Measurements from ENCODE around the gene LRCH4.
A peak's percentile ranks its signal among the peaks of the same experiment; 100 is the strongest.

LRCH4 gene

GRCh38 chr7:100574362-100575205 lies 11.3 kb downstream of the LRCH4 start:
- H3K27me3 ChIP-seq, result peaks cover 20 to 49% (median 23%) of the 10 kb centered on the region in 11 experiments
- H3K4me2 ChIP-seq, result no peak overlapping the region
- H3K4me3 ChIP-seq, result no peak overlapping the region
- H3K27ac ChIP-seq, result no peak overlapping the region
- H4K20me1 ChIP-seq, result peaks cover 25 to 100% (median 84%) of the 10 kb centered on the region in 11 experiments; a peak in 21 of 22 replicates
- H3K9me3 ChIP-seq (replicated peaks in 1 of 11), result no peaks in the 10 kb centered on the region
- H3K36me3 ChIP-seq, result peaks cover 65 to 83% (median 73%) of the 10 kb centered on the region in 11 experiments
- peaks cover 14 to 40% (median 28%) of the 10 kb centered on the region in 10 experiments for H3K4me1 ChIP-seq
- no peak overlapping the region for H3K9ac ChIP-seq
- no peak for TF ChIP-seq Cebpa-rat (IDR thresholded peaks at IDR 0.05)

GRCh38 chr7:100573691-100574361 lies 12.1 kb downstream of the LRCH4 start, which contains the start of gene SAP25:
TSS of gene SAP25 (minus strand) at chr7:100573900. CDS start at chr7:100573742, 158 bp downstream.
- Histone ChIP-seq H3K36me3 (peaks cover 58 to 75% (median 65%) of the 10 kb centered on the region in 11 experiments), H3K27ac (no peak within 1 kb of the TSS), H3K4me1 (peaks cover 22 to 48% (median 36%) of the 10 kb centered on the region in 10 experiments), H3K27me3 (peaks cover 26 to 50% (median 30%) of the 10 kb centered on the region in 11 experiments), H4K20me1 (peaks cover 26 to 97% (median 78%) of the 10 kb centered on the region in 11 experiments; a peak in 21 of 22 replicates), H3K4me2 (peak within 1 kb of the TSS in 5 of 11 experiments; percentile 6 to 43 (median 28); a peak in 8 of 22 replicates), H3K9ac (no peak within 1 kb of the TSS; a peak in 2 of 22 replicates), H3K4me3 (no peak within 1 kb of the TSS), H3K9me3 (replicated peaks in 1 of 11) (no peaks in the 10 kb centered on the region)
- TF ChIP-seq Cebpa-rat (IDR thresholded peaks at IDR 0.05), result no peak

- Histone ChIP-seq H3K4me1 (peaks cover 29 to 55% (median 43%) of the 10 kb centered on the region in 10 experiments), H3K27me3 (peaks cover 26 to 50% (median 31%) of the 10 kb centered on the region in 11 experiments), H4K20me1 (peaks cover 26 to 94% (median 71%) of the 10 kb centered on the region in 11 experiments; a peak in 21 of 22 replicates), H3K4me3 (no peak overlapping the region), H3K36me3 (peaks cover 50 to 68% (median 58%) of the 10 kb centered on the region in 11 experiments), H3K9me3 (replicated peaks in 1 of 11) (no peaks in the 10 kb centered on the region), H3K9ac (no peak overlapping the region; a peak in 2 of 22 replicates), H3K4me2 (peak overlapping the region in 5 of 11 experiments; percentile 6 to 43 (median 28); a peak in 8 of 22 replicates), H3K27ac (no peak overlapping the region)
- TF ChIP-seq Cebpa-rat (IDR thresholded peaks at IDR 0.05), result no peak
Measured at GRCh38 chr7:100572949-100573675, 12.8 kb downstream of the LRCH4 start.

GRCh38 chr7:100572281-100572948 lies 13.5 kb downstream of the LRCH4 start:
- H3K4me2 ChIP-seq, result peak overlapping the region in 5 of 11 experiments; percentile 6 to 85 (median 28); a peak in 8 of 22 replicates
- H3K4me3 ChIP-seq, result no peak overlapping the region
- H3K36me3 ChIP-seq, result peaks cover 43 to 61% (median 51%) of the 10 kb centered on the region in 11 experiments
- H3K9me3 ChIP-seq (replicated peaks in 1 of 11), result no peaks in the 10 kb centered on the region
- peaks cover 36 to 62% (median 50%) of the 10 kb centered on the region in 10 experiments for H3K4me1 ChIP-seq
- no peak overlapping the region; a peak in 2 of 22 replicates for H3K9ac ChIP-seq
- no peak for TF ChIP-seq Cebpa-rat (IDR thresholded peaks at IDR 0.05)
- peaks cover 26 to 50% (median 31%) of the 10 kb centered on the region in 11 experiments for H3K27me3 ChIP-seq
- H4K20me1 ChIP-seq, result peaks cover 26 to 87% (median 64%) of the 10 kb centered on the region in 11 experiments; a peak in 21 of 22 replicates
- H3K27ac ChIP-seq, result no peak overlapping the region

GRCh38 chr7:100571829-100572116 lies 14.2 kb downstream of the LRCH4 start:
- H3K27ac ChIP-seq, result no peak overlapping the region
- H3K9me3 ChIP-seq (replicated peaks in 1 of 11), result no peaks in the 10 kb centered on the region
- peak overlapping the region in 5 of 11 experiments; percentile 70 to 85 (median 77); a peak in 2 of 22 replicates for H3K4me2 ChIP-seq
- H3K4me1 ChIP-seq, result peaks cover 40 to 68% (median 56%) of the 10 kb centered on the region in 10 experiments
- peaks cover 26 to 86% (median 62%) of the 10 kb centered on the region in 11 experiments; a peak in 21 of 22 replicates for H4K20me1 ChIP-seq
- TF ChIP-seq Cebpa-rat (IDR thresholded peaks at IDR 0.05), result no peak
- H3K9ac ChIP-seq, result peak overlapping the region in 1 of 11 experiments; percentile 4; a peak in 1 of 22 replicates
- H3K27me3 ChIP-seq, result peaks cover 26 to 50% (median 31%) of the 10 kb centered on the region in 11 experiments
- H3K36me3 ChIP-seq, result peaks cover 37 to 55% (median 45%) of the 10 kb centered on the region in 11 experiments
- no peak overlapping the region for H3K4me3 ChIP-seq

GRCh38 chr7:100570954-100571828 lies 14.7 kb downstream of the LRCH4 start:
- Histone ChIP-seq H3K4me3 (peak overlapping the region in 1 of 10 experiments; percentile 11; a peak in 1 of 20 replicates), H3K27me3 (peaks cover 26 to 50% (median 31%) of the 10 kb centered on the region in 11 experiments), H4K20me1 (peaks cover 26 to 83% (median 56%) of the 10 kb centered on the region in 11 experiments; a peak in 21 of 22 replicates), H3K9ac (peak overlapping the region in 1 of 11 experiments; percentile 4; a peak in 1 of 22 replicates), H3K9me3 (replicated peaks in 1 of 11) (no peaks in the 10 kb centered on the region), H3K27ac (no peak overlapping the region), H3K4me2 (peak overlapping the region; percentile 18 to 91 (median 77); a peak in 21 of 22 replicates), H3K4me1 (peaks cover 40 to 70% (median 57%) of the 10 kb centered on the region in 10 experiments), H3K36me3 (peaks cover 31 to 49% (median 40%) of the 10 kb centered on the region in 11 experiments)
- TF ChIP-seq Cebpa-rat (IDR thresholded peaks at IDR 0.05), result no peak
